RWPE2 (cell line): ENCODE measurements around the gene SPAG8.

Experiments used
- ATAC-seq: fragments of 200-7000 bp; cut with Tn5 transposase; 3 replicates; pipeline ENCODE4 v1.9.1; 2021; ENCODE audit warnings: low read depth
- DNase-seq: peaks from one replicate; pipeline ENCODE4 v3.0.0-alpha.2; 2020; ENCODE audit warnings: low spot score
- H3K27ac ChIP-seq: fragments of 450-650 bp; 2 replicates; pipeline ENCODE4 v1.5.1; 2017; ENCODE audit warnings: mild to moderate bottlenecking; ENCODE audit not compliant: poor library complexity, severe bottlenecking
- H3K27me3 ChIP-seq: fragments of 250-450 bp; sonication (Bioruptor Pico); 2 replicates; pipeline ENCODE4 v1.5.1; 2021; ENCODE audit warnings: mild to moderate bottlenecking, moderate library complexity; ENCODE audit not compliant: insufficient read depth, poor library complexity, severe bottlenecking
- H3K36me3 ChIP-seq: fragments of 250-450 bp; sonication (Bioruptor Pico); 2 replicates; pipeline ENCODE4 v1.5.1; 2020; ENCODE audit warnings: low read depth, mild to moderate bottlenecking, moderate library complexity
- H3K4me1 ChIP-seq: fragments of 250-450 bp; sonication (Bioruptor Pico); 2 replicates; pipeline ENCODE4 v1.5.1; 2021; ENCODE audit warnings: mild to moderate bottlenecking, moderate library complexity; ENCODE audit not compliant: insufficient read depth, poor library complexity, severe bottlenecking
- H3K4me3 ChIP-seq: fragments of 250-450 bp; sonication (Bioruptor Pico); 2 replicates; pipeline ENCODE4 v1.5.1; 2021; ENCODE audit warnings: mild to moderate bottlenecking, moderate library complexity; ENCODE audit not compliant: severe bottlenecking
- H3K9me3 ChIP-seq: fragments of 250-450 bp; sonication (Bioruptor Pico); 2 replicates; pipeline ENCODE4 v1.5.1; 2021; ENCODE audit warnings: mild to moderate bottlenecking, moderate library complexity; ENCODE audit not compliant: severe bottlenecking
- TF ChIP-seq, protein P1 (sequence below): fragments of 450-650 bp; IDR thresholded peaks from one replicate; pipeline ENCODE4 v1.5.1; 2017; ENCODE audit warnings: mild to moderate bottlenecking, moderate library complexity; ENCODE audit not compliant: poor library complexity, severe bottlenecking

The SPAG8 gene

DNA sequence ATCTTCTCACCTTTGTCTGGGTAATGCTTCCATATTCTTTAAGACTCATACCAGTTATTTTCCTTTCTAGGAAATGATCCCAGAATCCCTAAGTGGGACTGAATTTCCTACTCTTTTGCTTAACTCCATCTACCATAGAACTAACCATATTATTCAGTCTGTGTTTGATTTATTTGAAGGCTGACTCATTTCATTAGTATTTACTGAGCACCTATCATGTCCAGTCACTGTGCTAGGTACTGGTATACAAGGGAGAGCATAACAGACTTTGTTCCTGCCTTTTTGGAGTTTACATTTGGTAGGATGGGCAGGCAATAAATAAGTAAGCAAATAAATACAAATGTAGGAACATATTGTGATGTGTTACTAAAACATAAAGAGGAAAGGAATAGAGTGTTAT, 16.4 kb downstream of the SPAG8 start:
- H3K36me3 ChIP-seq = no peaks in the 10 kb centered on the region

DNA sequence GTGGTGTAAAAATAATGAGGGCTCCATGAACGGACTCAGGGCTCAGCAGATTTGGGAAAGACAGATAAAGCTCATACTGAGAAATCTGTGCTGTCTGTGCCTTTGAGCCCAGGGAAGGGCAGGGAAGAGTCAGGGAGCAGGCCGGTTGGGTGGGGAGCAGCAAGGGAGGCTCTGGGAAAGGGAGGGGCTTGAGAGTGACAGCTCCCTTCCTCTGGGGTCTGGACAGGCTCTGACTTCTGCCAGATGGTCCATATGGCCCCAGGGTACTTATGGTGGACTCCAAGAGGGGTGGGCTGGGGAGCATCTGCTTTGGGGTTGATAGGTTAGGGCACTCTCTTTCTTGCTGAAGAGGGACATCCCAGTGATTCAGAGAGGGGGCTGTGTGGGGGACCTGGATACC, 18.6 kb downstream of the SPAG8 start:
- H3K9me3 ChIP-seq = no peaks in the 10 kb centered on the region
- no peak overlapping the region for H3K27ac ChIP-seq
- H3K4me3 ChIP-seq = no peak overlapping the region
- H3K4me1 ChIP-seq = peaks cover 8% of the 10 kb centered on the region
- no peaks in the 10 kb centered on the region for H3K27me3 ChIP-seq
- TF ChIP-seq, protein P1, sequence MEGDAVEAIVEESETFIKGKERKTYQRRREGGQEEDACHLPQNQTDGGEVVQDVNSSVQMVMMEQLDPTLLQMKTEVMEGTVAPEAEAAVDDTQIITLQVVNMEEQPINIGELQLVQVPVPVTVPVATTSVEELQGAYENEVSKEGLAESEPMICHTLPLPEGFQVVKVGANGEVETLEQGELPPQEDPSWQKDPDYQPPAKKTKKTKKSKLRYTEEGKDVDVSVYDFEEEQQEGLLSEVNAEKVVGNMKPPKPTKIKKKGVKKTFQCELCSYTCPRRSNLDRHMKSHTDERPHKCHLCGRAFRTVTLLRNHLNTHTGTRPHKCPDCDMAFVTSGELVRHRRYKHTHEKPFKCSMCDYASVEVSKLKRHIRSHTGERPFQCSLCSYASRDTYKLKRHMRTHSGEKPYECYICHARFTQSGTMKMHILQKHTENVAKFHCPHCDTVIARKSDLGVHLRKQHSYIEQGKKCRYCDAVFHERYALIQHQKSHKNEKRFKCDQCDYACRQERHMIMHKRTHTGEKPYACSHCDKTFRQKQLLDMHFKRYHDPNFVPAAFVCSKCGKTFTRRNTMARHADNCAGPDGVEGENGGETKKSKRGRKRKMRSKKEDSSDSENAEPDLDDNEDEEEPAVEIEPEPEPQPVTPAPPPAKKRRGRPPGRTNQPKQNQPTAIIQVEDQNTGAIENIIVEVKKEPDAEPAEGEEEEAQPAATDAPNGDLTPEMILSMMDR = no peak
- no peaks in the 10 kb centered on the region for H3K36me3 ChIP-seq
- no peak for DNase-seq
- no peak for ATAC-seq

More for the DNA sequence above, 16.4 kb downstream of the SPAG8 start:
- TF ChIP-seq, protein P1 = no peak
- no peak for DNase-seq
- peak; percentile 71 for ATAC-seq
- peak overlapping the region; percentile 29 for H3K27ac ChIP-seq
- no peak overlapping the region for H3K4me3 ChIP-seq
- no peaks in the 10 kb centered on the region for H3K9me3 ChIP-seq
- peaks cover 12% of the 10 kb centered on the region for H3K4me1 ChIP-seq
- H3K27me3 ChIP-seq = no peaks in the 10 kb centered on the region

DNA sequence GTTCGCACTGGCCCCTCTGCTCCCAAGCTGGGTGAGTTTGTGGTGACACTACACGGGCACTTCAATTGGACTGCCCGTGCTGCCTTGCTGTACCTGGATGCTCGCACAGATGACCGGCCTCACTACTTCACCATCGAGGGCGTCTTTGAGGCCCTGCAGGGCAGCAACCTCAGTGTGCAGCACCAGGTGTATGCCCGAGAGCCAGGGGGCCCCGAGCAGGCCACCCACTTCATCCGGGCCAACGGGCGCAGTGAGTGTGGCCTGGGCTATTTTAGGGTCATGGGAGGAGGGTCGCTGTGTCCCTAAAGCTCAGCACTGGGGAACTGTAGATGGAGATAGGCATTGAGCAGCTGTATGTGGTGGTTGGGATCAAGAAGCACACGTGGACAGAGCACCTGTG, 19.2 kb downstream of the SPAG8 start:
- no peaks in the 10 kb centered on the region for H3K27me3 ChIP-seq
- DNase-seq = no peak
- H3K9me3 ChIP-seq = no peaks in the 10 kb centered on the region
- H3K4me3 ChIP-seq = no peak overlapping the region
- peaks cover 5% of the 10 kb centered on the region for H3K4me1 ChIP-seq
- no peak overlapping the region for H3K27ac ChIP-seq
- no peak for ATAC-seq
- no peaks in the 10 kb centered on the region for H3K36me3 ChIP-seq
- TF ChIP-seq, protein P1 = no peak

DNA sequence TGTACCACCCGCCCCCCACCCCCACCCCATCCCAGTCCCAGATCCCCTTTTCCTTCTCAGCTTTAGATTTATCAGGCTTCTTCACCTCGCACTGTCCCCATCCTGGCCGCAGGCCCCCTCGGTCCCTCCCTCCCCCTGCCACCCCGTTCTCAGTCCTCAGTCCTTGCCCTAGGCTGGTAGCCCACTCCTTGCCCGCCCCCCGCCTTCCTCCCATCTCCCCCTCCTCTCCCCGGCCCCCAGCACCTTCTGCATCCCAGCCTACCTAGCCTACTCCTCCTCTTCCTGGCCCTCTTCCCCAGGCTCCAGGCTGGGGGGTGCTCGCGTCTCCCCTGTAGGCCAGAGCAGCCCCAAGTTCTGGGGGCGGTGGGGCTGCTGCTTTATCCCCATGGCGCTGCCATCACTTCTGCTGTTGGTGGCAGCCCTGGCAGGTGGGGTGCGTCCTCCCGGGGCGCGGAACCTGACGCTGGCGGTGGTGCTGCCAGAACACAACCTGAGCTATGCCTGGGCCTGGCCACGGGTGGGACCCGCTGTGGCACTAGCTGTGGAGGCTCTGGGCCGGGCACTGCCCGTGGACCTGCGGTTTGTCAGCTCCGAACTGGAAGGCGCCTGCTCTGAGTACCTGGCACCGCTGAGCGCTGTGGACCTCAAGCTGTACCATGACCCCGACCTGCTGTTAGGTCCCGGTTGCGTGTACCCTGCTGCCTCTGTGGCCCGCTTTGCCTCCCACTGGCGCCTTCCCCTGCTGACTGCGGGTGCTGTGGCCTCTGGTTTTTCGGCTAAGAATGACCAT, 19.8 kb downstream of the SPAG8 start:
- ATAC-seq = no peak
- no peaks in the 10 kb centered on the region for H3K9me3 ChIP-seq
- peaks cover 5% of the 10 kb centered on the region for H3K4me1 ChIP-seq
- no peak for DNase-seq
- no peaks in the 10 kb centered on the region for H3K27me3 ChIP-seq
- no peak overlapping the region for H3K27ac ChIP-seq
- no peaks in the 10 kb centered on the region for H3K36me3 ChIP-seq
- no peak overlapping the region for H3K4me3 ChIP-seq
- TF ChIP-seq, protein P1 = no peak

DNA sequence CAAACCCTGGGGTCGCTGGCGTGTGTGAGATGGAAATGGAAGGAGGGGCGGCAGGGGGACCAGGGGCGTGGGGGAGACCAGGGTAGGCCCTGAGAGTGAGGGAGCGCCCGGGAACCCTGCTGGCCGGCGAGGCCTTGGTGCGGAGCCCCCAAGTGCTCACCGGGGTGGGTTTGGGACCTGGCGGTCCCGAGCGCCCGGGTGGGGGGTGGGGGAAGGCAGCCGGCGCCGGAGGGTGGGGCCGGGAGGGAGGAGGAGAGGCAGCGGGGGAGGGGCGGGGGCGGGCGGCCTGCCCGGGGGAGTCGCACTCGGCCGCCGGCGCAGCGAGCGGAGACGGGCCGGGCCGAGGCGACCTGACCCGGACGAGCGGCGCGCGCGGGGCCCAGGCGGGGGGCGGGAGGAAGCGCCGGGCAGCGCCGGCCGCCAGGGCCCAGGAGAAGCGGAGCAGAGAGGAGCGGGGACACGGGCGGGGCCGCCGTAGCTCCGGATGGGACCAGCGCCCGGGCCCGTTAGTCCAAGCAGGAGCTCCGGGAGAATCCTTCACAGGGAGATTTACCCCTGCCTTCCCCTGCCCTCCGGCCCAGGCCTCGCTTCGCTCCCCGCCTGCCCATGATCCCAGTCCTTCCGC, 20.7 kb downstream of the SPAG8 start, which contains the start of gene NPR2:
Gene NPR2 (plus strand): TSS at position 295 of the 625 bp plus-strand sequence. CDS start 818 bp downstream, outside the sequence.
- H3K36me3 ChIP-seq = no peaks in the 10 kb centered on the region
- no peaks in the 10 kb centered on the region for H3K27me3 ChIP-seq
- no peaks in the 10 kb centered on the region for H3K9me3 ChIP-seq
- TF ChIP-seq, protein P1 = no peak
- H3K4me1 ChIP-seq = peaks cover 5% of the 10 kb centered on the region
- H3K27ac ChIP-seq = no peak within 1 kb of the TSS
- H3K4me3 ChIP-seq = no peak within 1 kb of the TSS
- DNase-seq (no peak), ATAC-seq (peak; percentile 15; the same call in 1 of the 3 replicates)
